CD4-positive, alpha-beta T cell treated with Interleukin-6 at 100 ng/mL for 8 hours (primary cell): ENCODE measurements around the gene POTEM.
"Not testable (repeated sequence)": the region's sequence is repeated elsewhere in the genome, so short reads cannot be mapped to it uniquely, and the experiment has no call there.

Source experiments
- DNase-seq: peaks from one replicate; pipeline ENCODE4 v3.0.0-alpha.2; 2020; ENCODE audit warnings: mixed read lengths, low spot score

Gene POTEM

GRCh38 chr14:19038060-19038664 is 70.9 kb downstream of the POTEM start:
- DNase-seq = not testable (repeated sequence)

- DNase-seq = not testable (repeated sequence)
These were observed 71.6 kb downstream of the POTEM start for GRCh38 chr14:19038785-19039184.

- not testable (repeated sequence) for DNase-seq
These were observed 76.2 kb downstream of the POTEM start for GRCh38 chr14:19043384-19043783.
